Pons (tissue), 1 donor: ENCODE data around the gene CGNL1.

ENCODE experiments used
- DNase-seq: peaks from one replicate; pipeline ENCODE4 v3.0.0-alpha.2; 2016; ENCODE audit warnings: low spot score

Gene CGNL1

GRCh38 chr15:57385923-57386390 lies 9.7 kb downstream of the CGNL1 start:
- DNase-seq = no peak

GRCh38 chr15:57386976-57387375 lies 10.7 kb downstream of the CGNL1 start:
- DNase-seq = no peak

GRCh38 chr15:57387564-57388076 lies 11.3 kb downstream of the CGNL1 start:
- no peak for DNase-seq

GRCh38 chr15:57388464-57388863 lies 12.2 kb downstream of the CGNL1 start:
- no peak for DNase-seq

DNA sequence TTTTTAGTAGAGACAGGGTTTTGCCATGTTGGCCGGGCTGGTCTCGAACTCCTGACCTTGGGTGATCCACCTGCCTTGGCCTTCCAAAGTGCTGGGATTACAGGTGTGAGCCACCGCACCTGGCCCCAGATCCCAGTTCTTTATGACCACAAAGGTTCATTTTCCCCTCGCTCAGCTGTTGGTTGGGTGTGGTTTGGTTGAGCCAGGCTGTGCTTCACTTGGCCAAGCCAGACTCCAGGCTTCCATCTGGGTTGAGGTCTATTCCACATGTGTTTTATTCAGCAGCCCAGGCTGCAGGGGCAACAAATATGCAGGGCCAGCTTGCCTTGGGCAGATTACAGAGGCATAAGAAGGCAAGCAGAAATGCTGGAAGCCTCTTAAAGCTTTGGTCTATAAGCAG lies 13.7 kb downstream of the CGNL1 start:
- no peak for DNase-seq

- no peak for DNase-seq
These were observed 14.3 kb downstream of the CGNL1 start for GRCh38 chr15:57390583-57390982.

DNA sequence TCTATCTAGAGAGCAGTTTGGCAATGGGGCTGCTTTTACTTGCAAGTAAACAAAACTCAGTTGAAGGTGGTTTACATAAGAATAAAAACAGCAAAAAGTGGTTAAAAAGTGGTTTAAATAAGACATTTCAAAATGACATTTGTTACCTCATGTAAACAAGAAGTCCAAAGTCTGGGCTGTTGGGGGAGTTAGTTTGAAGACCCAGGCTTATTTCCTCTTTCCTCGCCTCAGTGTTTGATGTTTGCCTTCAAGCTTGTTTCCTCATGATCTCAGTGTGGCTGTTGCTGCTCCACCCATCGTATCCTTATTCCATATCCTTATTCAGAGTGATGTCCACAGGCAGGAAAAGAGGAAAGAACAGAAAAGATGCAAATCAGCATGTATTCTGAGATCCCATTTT lies 15.2 kb downstream of the CGNL1 start:
- no peak for DNase-seq

GRCh38 chr15:57393061-57393460 lies 16.8 kb downstream of the CGNL1 start:
- no peak for DNase-seq

DNA sequence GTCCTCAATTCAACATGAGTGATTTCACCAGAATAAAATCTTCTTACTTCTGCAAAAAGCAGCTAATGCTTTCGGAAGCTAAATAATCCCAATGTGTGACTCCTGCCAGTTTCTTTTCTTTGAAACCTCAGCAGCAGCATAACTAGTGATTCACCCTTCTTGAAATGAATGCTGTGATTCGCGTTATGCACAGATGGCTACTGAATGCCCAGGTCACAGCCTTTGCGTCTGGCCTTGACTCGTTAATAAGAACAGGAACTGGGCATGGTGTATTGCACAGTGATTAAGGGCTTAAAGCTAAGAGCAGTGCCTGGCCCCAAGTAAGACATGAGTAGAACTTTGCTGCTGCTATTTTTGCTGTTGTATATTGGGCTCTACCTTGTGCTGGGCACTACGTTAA lies 19.0 kb downstream of the CGNL1 start:
- peak; percentile 27 for DNase-seq

DNA sequence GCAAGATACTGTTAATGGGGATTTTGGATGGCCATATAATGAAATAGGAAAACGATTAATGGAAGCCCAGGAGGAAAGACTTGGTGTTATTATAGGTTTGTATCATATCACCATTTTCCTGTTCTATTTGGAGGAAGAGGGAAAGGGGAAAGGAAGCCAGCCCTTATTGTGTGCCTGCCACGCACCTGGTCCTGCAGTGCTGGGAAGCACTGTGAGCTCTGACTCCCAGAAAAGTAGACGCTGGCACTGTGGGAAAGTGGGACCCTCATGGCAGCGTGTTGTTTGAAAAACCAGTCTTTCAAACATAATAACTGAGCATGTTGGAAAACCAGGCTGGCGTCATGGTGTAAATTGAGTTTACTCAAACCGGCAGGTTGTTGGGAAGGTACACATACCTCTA lies 22.0 kb downstream of the CGNL1 start:
- DNase-seq = no peak

- DNase-seq = no peak
These were observed 25.2 kb downstream of the CGNL1 start for GRCh38 chr15:57401546-57401945.

GRCh38 chr15:57403017-57403416 lies 26.7 kb downstream of the CGNL1 start:
- no peak for DNase-seq

DNA sequence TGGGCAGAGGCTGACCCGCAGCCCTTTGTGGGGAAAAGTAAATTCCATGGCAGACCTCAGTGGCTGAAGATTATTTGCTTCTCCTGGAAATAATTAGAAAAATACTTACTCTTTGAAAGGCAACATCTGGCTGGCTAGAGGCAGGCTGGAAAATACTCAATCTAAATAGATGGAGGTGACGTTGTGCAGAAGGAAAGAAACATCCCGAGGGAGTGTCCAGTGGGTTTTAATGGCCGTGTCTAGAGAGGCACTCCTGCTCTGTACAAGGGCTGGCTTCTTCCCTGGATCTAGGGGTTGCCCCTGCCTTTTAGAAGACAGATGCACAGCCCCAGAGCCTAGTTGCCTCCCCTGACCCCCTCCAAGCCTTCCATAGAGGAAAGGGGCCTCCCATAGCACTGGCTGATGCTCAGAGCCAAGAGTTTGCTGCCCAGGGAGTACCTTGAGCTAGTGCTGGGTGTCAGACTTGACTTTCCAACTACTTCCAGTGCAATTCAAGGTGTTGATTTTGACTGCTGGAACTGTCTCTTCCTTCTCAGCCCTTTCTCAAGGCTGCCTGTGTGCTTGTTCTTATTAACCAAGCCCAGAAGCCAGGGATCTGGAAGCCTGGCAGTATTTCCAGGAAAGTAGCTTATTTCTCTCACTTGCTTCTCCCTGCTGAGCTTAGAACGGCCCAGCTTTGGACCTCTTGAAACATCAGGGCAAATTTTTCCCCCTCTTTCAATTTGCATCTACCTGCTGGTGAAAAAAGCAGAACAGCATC lies 27.4 kb downstream of the CGNL1 start:
- DNase-seq = no peak

DNA sequence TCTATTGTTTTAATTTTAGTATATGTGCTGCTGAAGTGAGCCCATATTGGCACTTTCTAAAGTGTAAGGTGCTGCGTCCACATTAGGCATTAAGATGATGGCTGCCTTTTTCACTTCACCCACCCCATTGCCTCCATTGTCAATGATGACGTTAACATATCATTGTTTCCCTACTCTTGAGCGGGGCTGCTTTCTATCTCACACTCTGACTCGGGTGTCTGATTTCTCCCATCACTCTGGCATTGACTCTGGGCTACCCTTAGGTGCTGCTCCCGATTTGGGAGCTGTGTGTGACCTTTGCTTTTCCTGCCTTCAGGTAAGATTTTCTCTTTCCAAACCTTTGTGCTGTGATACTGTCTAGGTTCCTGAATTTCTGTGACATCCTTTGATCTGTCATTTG lies 28.8 kb downstream of the CGNL1 start:
- DNase-seq = no peak

DNA sequence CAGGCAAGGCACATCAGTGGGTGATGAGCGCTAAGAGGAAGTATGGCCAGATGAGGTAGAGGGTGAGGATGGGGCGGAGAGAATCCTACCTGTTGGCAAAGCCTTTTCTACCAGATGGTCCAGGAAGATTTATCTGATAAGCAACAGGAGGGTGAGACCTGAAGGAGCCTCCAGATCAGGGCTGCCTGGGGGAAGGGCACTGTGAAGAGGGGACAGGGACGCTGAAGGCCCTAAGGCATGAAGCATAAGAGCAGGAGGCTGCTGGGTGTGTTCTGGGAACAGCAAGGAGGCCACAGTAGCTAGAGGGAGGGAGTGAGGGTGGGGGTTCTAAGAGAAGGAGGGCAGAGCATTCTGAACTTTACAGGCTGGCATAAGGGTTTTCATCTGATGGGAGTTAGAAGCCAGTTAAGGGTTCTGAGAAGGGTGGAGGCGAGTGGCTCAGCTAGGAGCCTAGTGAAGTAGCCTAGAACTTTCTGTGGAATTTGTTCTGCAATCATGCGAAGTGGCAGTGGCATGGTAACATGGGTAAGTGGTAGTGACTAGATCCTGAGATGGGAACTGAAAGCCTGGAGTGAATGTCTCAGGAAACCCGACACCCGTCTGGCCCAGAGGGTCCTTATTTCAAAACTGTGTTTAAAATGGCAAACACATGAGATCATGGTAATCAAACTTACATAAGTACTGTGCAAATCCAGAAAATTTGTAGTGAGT lies 29.9 kb downstream of the CGNL1 start:
- no peak for DNase-seq

DNA sequence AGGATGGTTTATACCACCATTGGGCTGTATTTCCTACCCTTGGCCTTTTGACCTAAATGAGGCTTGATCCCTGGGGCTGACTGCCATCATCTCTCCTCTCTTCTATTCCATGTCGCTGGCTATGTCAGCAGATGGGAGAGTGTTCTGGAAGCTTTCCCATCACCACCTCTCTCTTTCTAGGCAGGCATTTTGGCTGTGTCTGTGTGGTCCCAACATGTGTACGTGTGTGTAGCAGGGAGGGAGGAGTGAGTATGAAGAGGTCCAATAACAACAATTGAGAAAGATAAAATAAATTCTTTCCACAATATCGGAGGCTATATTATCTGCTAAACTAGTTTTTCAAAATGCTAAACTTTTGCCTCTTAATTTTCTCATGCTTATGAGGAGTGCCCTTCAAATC lies 34.1 kb downstream of the CGNL1 start:
- DNase-seq = no peak

- no peak for DNase-seq
These were observed 35.9 kb downstream of the CGNL1 start for GRCh38 chr15:57411945-57412768.

- no peak for DNase-seq
These were observed 39.3 kb downstream of the CGNL1 start for GRCh38 chr15:57415602-57416001.

DNA sequence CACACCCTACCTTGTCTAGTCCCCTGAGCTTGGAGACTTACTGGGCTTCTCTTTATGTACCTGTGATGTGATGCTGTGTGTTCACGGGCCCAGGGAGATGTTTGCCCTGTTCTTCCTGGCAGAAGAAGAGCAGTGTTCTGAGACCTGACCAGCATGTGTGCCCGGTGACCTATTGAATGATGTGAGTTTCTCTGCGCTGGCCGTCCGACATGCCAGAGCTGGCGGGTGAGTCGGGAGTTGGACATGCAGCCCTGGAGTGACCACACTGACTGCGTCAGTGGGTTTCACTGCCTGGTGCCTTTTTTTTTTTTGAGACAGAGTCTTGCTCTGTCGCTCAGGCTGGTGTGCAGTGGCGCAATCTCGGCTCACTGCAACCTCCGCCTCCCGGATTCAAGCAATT lies 42.3 kb downstream of the CGNL1 start:
- no peak for DNase-seq

- no peak for DNase-seq
These were observed 43.0 kb downstream of the CGNL1 start for GRCh38 chr15:57419335-57419734.

DNA sequence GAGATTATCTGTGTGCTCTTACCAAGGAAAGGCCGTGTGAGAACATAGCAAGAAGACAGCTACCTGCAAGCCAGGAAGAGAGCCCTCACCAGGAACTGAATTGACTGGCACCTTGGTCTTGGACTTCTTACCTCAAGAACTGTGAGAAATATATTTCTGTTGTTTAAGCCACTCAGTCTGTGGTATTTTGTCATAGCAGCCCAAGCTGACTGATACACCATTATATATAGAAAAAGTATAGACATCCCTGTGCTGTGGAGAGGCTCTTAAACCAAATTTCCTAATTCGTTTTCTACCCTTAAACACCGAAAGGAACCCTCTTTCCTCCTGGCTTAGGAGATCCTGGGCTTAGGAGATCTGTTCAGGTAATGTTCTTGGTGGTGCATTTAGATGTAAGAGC lies 44.8 kb downstream of the CGNL1 start:
- no peak for DNase-seq

GRCh38 chr15:57421551-57421950 lies 45.2 kb downstream of the CGNL1 start:
- no peak for DNase-seq
